Measurements from ENCODE around the gene TMEM225B. TPM values are rescaled to one million over a fixed set of nuclear protein-coding genes. Genes with fewer than 3 reads are reported as not detected.

The TMEM225B gene
- total RNA-seq, 2 experiments from 2014 or later = 1.0 TPM

GRCh38 chr7:99615989-99616358, 17.9 kb downstream of the TMEM225B start:
- H3K27ac Mint-ChIP-seq = peak overlapping the region; percentile 92
- no peaks in the 10 kb centered on the region for H3K27me3 Mint-ChIP-seq
- CTCF ChIA-PET = interaction anchor here (1.1 kb wide), 1 partner anchor 57 kb away, joined by 3 read pairs; the partner anchor contains the start of gene ZNF655
- ATAC-seq (ENCODE audit: poor library complexity) (no peak), DNase-seq (no peak)
- Histone ChIP-seq H3K4me3 (ENCODE audit: low read length) (peak overlapping the region; percentile 96), H3K36me3 (ENCODE audit: insufficient read depth, low read length) (peaks cover 26% of the 10 kb centered on the region), H3K27me3 (ENCODE audit: control insufficient read depth in 1 of 2, insufficient read depth in 2 of 2, low read length in 2 of 2) (no peaks in the 10 kb centered on the region), H3K4me1 (ENCODE audit: insufficient read depth, low read length) (peaks cover 20% of the 10 kb centered on the region), H3K27ac (ENCODE audit: low read depth in 1 of 2, low read length in 2 of 2) (no peak overlapping the region), H3K9me3 (ENCODE audit: control insufficient read depth in 1 of 2, insufficient read depth in 1 of 2, low read length in 2 of 2) (no peaks in the 10 kb centered on the region)
- peaks cover 44% of the 10 kb centered on the region for H3K36me3 Mint-ChIP-seq (ENCODE audit: low read depth)
- intact Hi-C loops (cut with DNase I, micrococcal nuclease) = loop anchor here (1.0 to 10.0 kb wide), 5 partner anchors 59 to 1219 kb away; partner anchors contain the start of genes FAM200A (in 1 of the 2), ZKSCAN5 (in 1 of the 2), ZNF394 (in 1 of the 2) and ZNF655 (in 1 of the 2)
- H3K9me3 Mint-ChIP-seq = no peaks in the 10 kb centered on the region
- POLR2A ChIA-PET = interaction anchor here (1.6 to 2.9 kb wide), 7 partner anchors 9 to 116 kb away, joined by 4 to 36 read pairs (median 11); partner anchors contain the start of genes FAM200A, ZKSCAN5, ZNF394 and ZNF655
- no peak for TF ChIP-seq CTCF (IDR thresholded peaks at IDR 0.05)
- peaks cover 44% of the 10 kb centered on the region for H3K4me1 Mint-ChIP-seq (ENCODE audit: low read depth)
- peak overlapping the region; percentile 99 for H3K4me3 Mint-ChIP-seq

- no peaks in the 10 kb centered on the region for H3K27me3 ChIP-seq (ENCODE audit: control insufficient read depth in 1 of 2, insufficient read depth in 2 of 2, low read length in 2 of 2)
- no peaks in the 10 kb centered on the region for H3K9me3 ChIP-seq (ENCODE audit: control insufficient read depth in 1 of 2, insufficient read depth in 1 of 2, low read length in 2 of 2)
- H3K4me3 ChIP-seq (ENCODE audit: low read length) = peak within 1 kb of the TSS; percentile 96
- Mint-ChIP-seq H3K4me3 (peak within 1 kb of the TSS; percentile 99), H3K36me3 (ENCODE audit: low read depth) (peaks cover 50% of the 10 kb centered on the region), H3K27ac (peak within 1 kb of the TSS; percentile 92), H3K9me3 (no peaks in the 10 kb centered on the region), H3K4me1 (ENCODE audit: low read depth) (peaks cover 44% of the 10 kb centered on the region), H3K27me3 (no peaks in the 10 kb centered on the region)
- intact Hi-C loops (cut with DNase I, micrococcal nuclease) = loop anchor here (1.0 to 10.0 kb wide), 5 partner anchors 59 to 1218 kb away; partner anchors contain the start of genes FAM200A (in 1 of the 2), ZKSCAN5 (in 1 of the 2), ZNF394 (in 1 of the 2) and ZNF655 (in 1 of the 2)
- POLR2A ChIA-PET = interaction anchor here (0.6 to 2.9 kb wide), 9 partner anchors 8 to 116 kb away, joined by 3 to 36 read pairs (median 6); partner anchors contain the start of genes FAM200A, ZKSCAN5, ZNF394 and ZNF655
- H3K4me1 ChIP-seq (ENCODE audit: insufficient read depth, low read length) = peaks cover 20% of the 10 kb centered on the region
- H3K27ac ChIP-seq (ENCODE audit: low read depth in 1 of 2, low read length in 2 of 2) = peak within 1 kb of the TSS; percentile 78 to 80
- H3K36me3 ChIP-seq (ENCODE audit: insufficient read depth, low read length) = peaks cover 32% of the 10 kb centered on the region
- peak; percentile 94 for ATAC-seq (ENCODE audit: poor library complexity)
- DNase-seq = peak; percentile 73 to 93 (median 83)
- TF ChIP-seq CTCF (IDR thresholded peaks at IDR 0.05) = no peak
- CTCF ChIA-PET = interaction anchor here (1.1 kb wide), 1 partner anchor 58 kb away, joined by 3 read pairs; the partner anchor contains the start of gene ZNF655
These were observed 18.5 kb downstream of the TMEM225B start, which contains the start of gene ZSCAN25 for GRCh38 chr7:99616359-99617191. Gene ZSCAN25, plus strand, starts transcription at chr7:99616946. Its CDS starts 2,661 bp downstream, at chr7:99619607.

DNA sequence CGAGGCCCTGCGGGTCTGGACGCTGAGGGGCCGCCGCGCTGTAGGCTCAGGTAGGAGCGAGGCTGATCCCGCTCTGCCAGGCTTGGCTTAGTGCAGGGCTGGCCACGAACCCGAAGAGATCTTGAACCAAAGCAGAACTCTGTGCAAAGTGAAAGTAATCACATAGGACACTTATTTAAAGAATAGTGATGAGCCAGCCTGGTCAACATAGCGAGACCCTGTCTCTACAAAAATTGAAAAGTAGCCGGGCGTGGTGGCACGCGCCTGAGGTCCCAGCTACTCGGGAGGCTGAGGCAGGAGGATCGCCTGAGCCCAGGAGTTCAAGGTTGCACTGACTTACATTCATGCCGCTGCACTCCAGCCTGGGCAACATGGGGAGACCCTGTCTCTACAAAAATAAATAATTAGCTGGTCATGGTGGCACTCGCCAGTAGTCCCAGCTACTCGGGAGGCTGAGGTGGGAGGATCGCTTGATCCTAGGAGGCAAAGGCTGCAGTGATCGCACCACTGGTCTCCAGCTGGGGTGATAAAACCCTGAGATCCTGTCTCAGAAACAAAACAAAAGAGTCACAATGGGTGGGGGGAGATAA, 19.2 kb downstream of the TMEM225B start:
- no peak for DNase-seq
- ChIA-PET POLR2A (interaction anchor here (0.6 to 2.9 kb wide), 7 partner anchors 7 to 117 kb away, joined by 3 to 36 read pairs (median 11); partner anchors contain the start of genes FAM200A, ZKSCAN5, ZNF394 and ZNF655), CTCF (interaction anchor here (0.7 kb wide), 1 partner anchor 10 kb away, joined by 3 read pairs; no protein-coding TSS in a partner anchor)
- Mint-ChIP-seq H3K4me1 (ENCODE audit: low read depth) (peaks cover 45% of the 10 kb centered on the region), H3K27ac (peak overlapping the region; percentile 92), H3K9me3 (no peaks in the 10 kb centered on the region), H3K27me3 (no peaks in the 10 kb centered on the region), H3K36me3 (ENCODE audit: low read depth) (peaks cover 57% of the 10 kb centered on the region), H3K4me3 (peak overlapping the region; percentile 99)
- intact Hi-C loops (cut with DNase I, micrococcal nuclease) = loop anchor here (2.0 to 10.0 kb wide), 3 partner anchors 60 to 1218 kb away; partner anchors contain the start of genes ZKSCAN5 (in 1 of the 2) and ZNF655 (in 1 of the 2)
- no peak for TF ChIP-seq CTCF (IDR thresholded peaks at IDR 0.05)
- peaks cover 38% of the 10 kb centered on the region for H3K36me3 ChIP-seq (ENCODE audit: insufficient read depth, low read length)
- no peaks in the 10 kb centered on the region for H3K9me3 ChIP-seq (ENCODE audit: control insufficient read depth in 1 of 2, insufficient read depth in 1 of 2, low read length in 2 of 2)
- peak overlapping the region; percentile 78 to 80 for H3K27ac ChIP-seq (ENCODE audit: low read depth in 1 of 2, low read length in 2 of 2)
- no peak for ATAC-seq (ENCODE audit: poor library complexity)
- peaks cover 23% of the 10 kb centered on the region for H3K4me1 ChIP-seq (ENCODE audit: insufficient read depth, low read length)
- H3K27me3 ChIP-seq (ENCODE audit: control insufficient read depth in 1 of 2, insufficient read depth in 2 of 2, low read length in 2 of 2) = no peaks in the 10 kb centered on the region
- H3K4me3 ChIP-seq (ENCODE audit: low read length) = peak overlapping the region; percentile 96
